Bronchial epithelial cell (primary cell): ENCODE measurements around the gene TRABD2B. TPM values are rescaled to one million over a fixed set of nuclear protein-coding genes. Genes with fewer than 3 reads are reported as not detected.

Experiments used
- DNase-seq: peaks from one replicate; pipeline ENCODE4 v3.0.0-alpha.2; 2010; ENCODE audit warnings: low read depth
- FAIRE-seq: peaks from 2 replicates; lab custom pipeline; 2011; peaks lifted over from hg19 to GRCh38; lab: Jason Lieb, UNC
- H3K27me3 ChIP-seq: 2 replicates; pipeline ENCODE4 v1.5.1; 2011; ENCODE audit warnings: low read length; ENCODE audit not compliant: control insufficient read depth, insufficient read depth
- H3K36me3 ChIP-seq: 2 replicates; pipeline ENCODE4 v1.5.1; 2011; ENCODE audit warnings: low read length; ENCODE audit not compliant: control insufficient read depth, insufficient read depth
- H3K4me3 ChIP-seq: 2 replicates; pipeline ENCODE4 v1.5.1; 2011; ENCODE audit warnings: mild to moderate bottlenecking, low read depth, low read length, control low read depth
- CTCF ChIP-seq: IDR thresholded peaks from 2 replicates; pipeline ENCODE4 v1.5.1; 2011; ENCODE audit warnings: mild to moderate bottlenecking, moderate library complexity, low read length, control low read depth, inconsistent platforms; ENCODE audit not compliant: insufficient read depth, severe bottlenecking
- total RNA-seq: library from RNA; depleted of rRNA; stranded (reverse); fragments of >200 nt; gene quantifications from 2 replicates; pipeline ENCODE4 v1.2.1, GENCODE V29; 2014

The TRABD2B gene
- total RNA-seq, 1 donor from 2014 or later = under 0.01 TPM

GRCh38 chr1:47711848-47712492, 285.2 kb downstream of the TRABD2B start:
- no peak for TF ChIP-seq CTCF
- FAIRE-seq = no peak
- Histone ChIP-seq H3K36me3 (no peaks in the 10 kb centered on the region), H3K4me3 (no peak overlapping the region), H3K27me3 (peaks cover 32% of the 10 kb centered on the region)
- DNase-seq = no peak

- Histone ChIP-seq H3K36me3 (no peaks in the 10 kb centered on the region), H3K27me3 (peaks cover 35% of the 10 kb centered on the region), H3K4me3 (no peak overlapping the region)
- no peak for TF ChIP-seq CTCF
- FAIRE-seq (no peak), DNase-seq (no peak)
Observed at GRCh38 chr1:47711184-47711847, 285.9 kb downstream of the TRABD2B start.

Other genes starting within 250 kb of the TRABD2B start
- gene SLC5A9, start 225.3 kb upstream of the TRABD2B start, total RNA-seq = not detected in 2 replicates